ENCODE results near the gene MYBPH.
A peak's percentile ranks its signal among the peaks of the same experiment; 100 is the strongest.

Gene MYBPH

DNA sequence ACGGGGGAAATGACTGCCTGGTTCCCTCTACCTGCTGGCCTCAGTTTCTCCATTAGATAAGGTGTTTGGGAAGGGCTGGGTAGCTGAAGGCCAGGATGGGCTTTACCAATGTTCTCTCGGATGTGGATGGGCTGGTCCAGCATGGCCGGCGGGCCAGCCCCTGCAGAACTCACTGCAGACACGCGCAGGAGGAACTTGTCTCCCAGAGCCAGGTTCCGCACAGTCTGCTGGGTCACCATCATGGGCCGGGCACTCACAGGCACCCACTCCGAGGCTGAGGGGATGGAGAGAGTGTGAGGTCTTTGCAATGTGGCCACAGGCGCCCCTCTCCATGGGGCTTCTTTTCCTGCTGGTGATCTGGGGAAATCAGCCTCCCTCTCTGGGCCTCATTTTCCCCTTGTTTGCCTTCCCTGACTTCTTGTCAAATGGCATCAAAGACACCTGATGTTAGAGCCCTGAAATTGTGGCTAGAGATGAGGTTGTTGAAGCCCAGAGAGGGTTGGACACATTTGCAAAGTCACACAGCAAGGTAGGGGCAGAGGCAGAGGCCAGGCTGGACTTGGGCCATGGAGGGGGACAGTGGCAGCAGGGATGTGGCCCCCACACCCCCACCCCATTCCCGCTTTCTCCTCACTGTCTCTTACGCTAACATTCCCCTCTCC lies 1.2 kb downstream of the MYBPH start:
- TF ChIP-seq PPARA (CRISPR knock-in tag; IDR thresholded peaks at IDR 0.05; ENCODE audit: borderline replicate concordance), result no peak
- no peak for ATAC-seq

DNA sequence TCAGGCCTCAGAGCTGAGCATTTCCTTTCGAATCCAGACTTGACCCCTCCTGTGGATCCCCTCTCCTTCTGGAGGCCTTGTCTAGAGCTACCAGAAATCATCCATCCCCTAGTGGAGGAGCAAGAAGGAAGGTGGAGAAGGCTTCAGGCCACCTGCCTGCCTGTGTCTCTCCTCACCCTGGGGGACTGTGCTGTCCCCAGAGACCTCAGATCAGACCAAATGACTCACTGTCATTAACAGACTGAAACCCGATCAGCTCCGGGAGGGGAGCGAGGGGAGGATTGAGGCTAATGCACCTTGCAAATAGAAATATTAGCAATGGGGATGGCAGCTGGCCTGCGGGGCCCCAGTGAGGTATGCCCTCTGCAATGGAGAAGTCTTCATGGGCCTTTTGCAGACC lies 2.1 kb downstream of the MYBPH start:
- TF ChIP-seq ARNTL (CRISPR knock-in tag; IDR thresholded peaks at IDR 0.05; ENCODE audit: borderline replicate concordance, low read depth), result no peak
- no peak for ATAC-seq

DNA sequence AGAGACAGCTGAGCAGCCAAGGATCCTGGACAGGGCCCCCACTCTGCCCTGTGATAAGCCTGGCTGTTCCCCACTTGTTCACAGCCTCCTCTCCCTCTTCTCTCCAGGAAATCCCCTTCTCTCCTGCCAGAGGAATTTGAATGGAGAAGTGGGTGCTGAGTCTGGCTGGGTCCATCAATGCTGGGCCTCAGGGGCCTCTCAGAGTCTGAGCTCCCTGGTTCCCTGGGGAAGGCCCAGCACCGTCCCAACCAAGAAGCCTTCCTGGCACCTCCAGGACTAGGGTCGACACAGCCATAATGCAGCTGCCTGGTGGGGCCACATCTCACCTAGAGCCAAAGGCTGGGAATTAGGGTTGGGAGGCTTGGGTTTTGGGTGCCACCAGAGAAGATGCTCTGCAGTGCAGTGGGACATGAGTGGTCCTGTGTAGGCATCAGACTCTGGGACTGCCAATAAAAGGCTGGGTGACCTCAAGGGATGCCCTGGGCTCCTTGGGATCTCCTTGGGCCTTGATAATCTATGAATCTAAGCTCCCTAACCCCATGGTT lies 2.5 kb downstream of the MYBPH start:
- ATAC-seq, result no peak
- no peak for TF ChIP-seq PPARA (CRISPR knock-in tag; IDR thresholded peaks at IDR 0.05; ENCODE audit: borderline replicate concordance)
- TF ChIP-seq, protein P1, sequence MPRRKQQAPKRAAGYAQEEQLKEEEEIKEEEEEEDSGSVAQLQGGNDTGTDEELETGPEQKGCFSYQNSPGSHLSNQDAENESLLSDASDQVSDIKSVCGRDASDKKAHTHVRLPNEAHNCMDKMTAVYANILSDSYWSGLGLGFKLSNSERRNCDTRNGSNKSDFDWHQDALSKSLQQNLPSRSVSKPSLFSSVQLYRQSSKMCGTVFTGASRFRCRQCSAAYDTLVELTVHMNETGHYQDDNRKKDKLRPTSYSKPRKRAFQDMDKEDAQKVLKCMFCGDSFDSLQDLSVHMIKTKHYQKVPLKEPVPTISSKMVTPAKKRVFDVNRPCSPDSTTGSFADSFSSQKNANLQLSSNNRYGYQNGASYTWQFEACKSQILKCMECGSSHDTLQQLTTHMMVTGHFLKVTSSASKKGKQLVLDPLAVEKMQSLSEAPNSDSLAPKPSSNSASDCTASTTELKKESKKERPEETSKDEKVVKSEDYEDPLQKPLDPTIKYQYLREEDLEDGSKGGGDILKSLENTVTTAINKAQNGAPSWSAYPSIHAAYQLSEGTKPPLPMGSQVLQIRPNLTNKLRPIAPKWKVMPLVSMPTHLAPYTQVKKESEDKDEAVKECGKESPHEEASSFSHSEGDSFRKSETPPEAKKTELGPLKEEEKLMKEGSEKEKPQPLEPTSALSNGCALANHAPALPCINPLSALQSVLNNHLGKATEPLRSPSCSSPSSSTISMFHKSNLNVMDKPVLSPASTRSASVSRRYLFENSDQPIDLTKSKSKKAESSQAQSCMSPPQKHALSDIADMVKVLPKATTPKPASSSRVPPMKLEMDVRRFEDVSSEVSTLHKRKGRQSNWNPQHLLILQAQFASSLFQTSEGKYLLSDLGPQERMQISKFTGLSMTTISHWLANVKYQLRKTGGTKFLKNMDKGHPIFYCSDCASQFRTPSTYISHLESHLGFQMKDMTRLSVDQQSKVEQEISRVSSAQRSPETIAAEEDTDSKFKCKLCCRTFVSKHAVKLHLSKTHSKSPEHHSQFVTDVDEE (CRISPR knock-in tag; IDR thresholded peaks at IDR 0.05), result no peak
- no peak for TF ChIP-seq RARB (CRISPR knock-in tag; IDR thresholded peaks at IDR 0.05)
- no peak for TF ChIP-seq ESRRG (CRISPR knock-in tag; IDR thresholded peaks at IDR 0.05)
- TF ChIP-seq TCF4 (CRISPR knock-in tag; IDR thresholded peaks at IDR 0.05; ENCODE audit: borderline replicate concordance), result no peak
- no peak for TF ChIP-seq ZFP30 (CRISPR knock-in tag; IDR thresholded peaks at IDR 0.05)
- no peak for TF ChIP-seq OSR1 (CRISPR knock-in tag; IDR thresholded peaks at IDR 0.05)
- TF ChIP-seq, protein P2, sequence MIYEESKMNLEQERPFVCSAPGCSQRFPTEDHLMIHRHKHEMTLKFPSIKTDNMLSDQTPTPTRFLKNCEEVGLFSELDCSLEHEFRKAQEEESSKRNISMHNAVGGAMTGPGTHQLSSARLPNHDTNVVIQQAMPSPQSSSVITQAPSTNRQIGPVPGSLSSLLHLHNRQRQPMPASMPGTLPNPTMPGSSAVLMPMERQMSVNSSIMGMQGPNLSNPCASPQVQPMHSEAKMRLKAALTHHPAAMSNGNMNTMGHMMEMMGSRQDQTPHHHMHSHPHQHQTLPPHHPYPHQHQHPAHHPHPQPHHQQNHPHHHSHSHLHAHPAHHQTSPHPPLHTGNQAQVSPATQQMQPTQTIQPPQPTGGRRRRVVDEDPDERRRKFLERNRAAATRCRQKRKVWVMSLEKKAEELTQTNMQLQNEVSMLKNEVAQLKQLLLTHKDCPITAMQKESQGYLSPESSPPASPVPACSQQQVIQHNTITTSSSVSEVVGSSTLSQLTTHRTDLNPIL (CRISPR knock-in tag; IDR thresholded peaks at IDR 0.05; ENCODE audit: low read depth), result no peak
- TF ChIP-seq ZC3H10 (CRISPR knock-in tag; IDR thresholded peaks at IDR 0.05), result no peak
- TF ChIP-seq TOX (CRISPR knock-in tag; IDR thresholded peaks at IDR 0.05; ENCODE audit: borderline replicate concordance), result no peak
- TF ChIP-seq SNAI2 (CRISPR knock-in tag; IDR thresholded peaks at IDR 0.05), result no peak
- no peak for TF ChIP-seq ZNF565 (CRISPR knock-in tag; conservative IDR thresholded peaks at IDR 0.05; ENCODE audit: low read depth)
- TF ChIP-seq CSDC2 (CRISPR knock-in tag; IDR thresholded peaks at IDR 0.05), result no peak
- TF ChIP-seq ZFP3 (CRISPR knock-in tag; IDR thresholded peaks at IDR 0.05), result no peak
- TF ChIP-seq ZNF8 (CRISPR knock-in tag; IDR thresholded peaks at IDR 0.05), result no peak

DNA sequence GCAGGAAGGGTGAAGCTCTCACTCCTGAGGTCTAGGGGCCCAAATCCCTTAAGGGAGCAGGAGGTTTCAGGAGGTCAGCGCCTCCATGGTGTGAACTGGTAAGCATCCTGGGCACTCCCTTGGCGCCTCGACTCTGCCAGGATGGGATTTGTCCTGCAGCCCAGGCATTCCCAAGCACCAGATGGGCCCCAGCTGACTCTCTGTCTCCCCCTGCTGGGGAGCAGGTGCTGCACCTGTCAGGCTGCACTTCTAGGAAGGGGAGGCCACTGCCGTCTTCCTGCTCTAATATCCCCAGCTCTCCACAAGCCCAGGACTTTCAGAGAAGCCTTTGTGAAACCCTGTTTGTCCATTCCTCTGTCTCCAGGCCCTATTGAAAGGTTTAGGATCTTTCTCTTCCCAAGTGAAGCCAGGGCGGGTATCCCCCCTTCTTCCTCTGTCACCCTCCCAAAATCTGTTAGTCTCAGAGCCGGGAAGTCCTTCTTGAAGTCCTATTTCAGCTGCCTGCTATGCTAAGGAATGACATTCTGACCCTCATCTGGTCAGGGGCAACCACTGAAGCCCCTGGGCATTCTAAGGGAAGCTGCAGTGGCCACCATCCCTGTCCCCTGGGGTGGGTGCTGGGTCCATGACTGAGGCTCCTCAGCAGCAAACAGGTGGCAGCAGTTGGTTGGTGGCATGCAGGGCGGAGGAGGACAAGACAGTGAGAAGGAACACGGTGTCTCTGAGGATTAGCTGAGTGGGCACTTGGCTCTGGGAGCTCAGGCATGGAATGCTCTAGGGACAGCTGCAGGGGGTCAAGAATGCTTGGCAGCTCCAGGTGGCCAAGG lies 3.2 kb downstream of the MYBPH start:
- ATAC-seq, result peak; percentile 85
- TF ChIP-seq ARNTL (CRISPR knock-in tag; IDR thresholded peaks at IDR 0.05; ENCODE audit: borderline replicate concordance, low read depth), result no peak
- no peak for TF ChIP-seq ZFP30 (CRISPR knock-in tag; IDR thresholded peaks at IDR 0.05)

DNA sequence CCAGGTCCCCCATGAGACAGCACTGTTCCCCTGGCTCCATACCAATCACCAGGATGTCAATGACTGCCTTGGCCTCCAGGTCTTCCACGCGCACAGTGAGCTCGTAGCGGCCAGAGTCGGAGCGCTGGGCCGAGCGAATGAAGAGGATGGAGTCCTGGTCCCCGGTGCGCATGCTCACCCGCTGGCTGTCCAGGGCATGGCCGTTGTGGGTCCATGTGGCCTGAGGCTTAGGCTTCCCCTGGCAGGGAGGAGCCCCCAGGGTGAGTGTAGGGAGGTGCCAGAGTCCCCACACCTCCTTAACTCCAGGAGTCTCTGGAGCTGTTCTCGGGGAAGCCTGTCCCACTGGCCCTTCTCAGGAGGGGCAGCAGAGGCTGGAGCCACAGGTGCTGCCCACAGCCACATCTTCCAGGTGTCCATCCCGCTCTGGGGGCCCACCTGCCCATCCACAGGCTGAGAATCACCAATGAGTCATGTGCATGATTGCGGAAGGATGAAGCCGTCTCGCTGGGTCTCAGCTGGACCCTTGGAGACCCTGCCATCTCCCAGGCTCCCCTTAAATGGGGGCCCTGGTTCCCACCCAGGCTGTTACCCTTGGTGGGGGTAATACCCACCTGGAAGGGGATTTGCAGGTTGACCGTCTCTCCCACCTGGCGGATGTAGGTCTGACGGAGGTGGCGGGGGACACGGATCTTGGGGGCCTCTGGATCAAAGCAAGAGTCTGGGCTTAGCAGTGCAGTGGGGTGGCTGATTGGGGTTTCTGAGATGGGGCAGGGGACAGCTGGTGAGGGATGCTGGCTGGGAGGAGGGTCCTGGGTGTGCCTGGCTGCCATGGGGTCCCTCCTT lies 4.1 kb downstream of the MYBPH start:
- no peak for TF ChIP-seq ZFP30 (CRISPR knock-in tag; IDR thresholded peaks at IDR 0.05)
- TF ChIP-seq ZNF8 (CRISPR knock-in tag; IDR thresholded peaks at IDR 0.05), result no peak
- TF ChIP-seq ISL1 (CRISPR knock-in tag; IDR thresholded peaks at IDR 0.05), result no peak
- no peak for TF ChIP-seq ZFP3 (CRISPR knock-in tag; IDR thresholded peaks at IDR 0.05)
- no peak for TF ChIP-seq CSDC2 (CRISPR knock-in tag; IDR thresholded peaks at IDR 0.05)
- no peak for TF ChIP-seq ZNF565 (CRISPR knock-in tag; conservative IDR thresholded peaks at IDR 0.05; ENCODE audit: low read depth)
- TF ChIP-seq, protein P2 (CRISPR knock-in tag; IDR thresholded peaks at IDR 0.05; ENCODE audit: low read depth), result no peak
- no peak for TF ChIP-seq RARB (CRISPR knock-in tag; IDR thresholded peaks at IDR 0.05)
- no peak for TF ChIP-seq BACH2 (CRISPR knock-in tag; IDR thresholded peaks at IDR 0.05; ENCODE audit: borderline replicate concordance)
- TF ChIP-seq ARNTL (CRISPR knock-in tag; IDR thresholded peaks at IDR 0.05; ENCODE audit: borderline replicate concordance, low read depth), result no peak
- TF ChIP-seq OSR1 (CRISPR knock-in tag; IDR thresholded peaks at IDR 0.05), result no peak
- TF ChIP-seq, protein P3, sequence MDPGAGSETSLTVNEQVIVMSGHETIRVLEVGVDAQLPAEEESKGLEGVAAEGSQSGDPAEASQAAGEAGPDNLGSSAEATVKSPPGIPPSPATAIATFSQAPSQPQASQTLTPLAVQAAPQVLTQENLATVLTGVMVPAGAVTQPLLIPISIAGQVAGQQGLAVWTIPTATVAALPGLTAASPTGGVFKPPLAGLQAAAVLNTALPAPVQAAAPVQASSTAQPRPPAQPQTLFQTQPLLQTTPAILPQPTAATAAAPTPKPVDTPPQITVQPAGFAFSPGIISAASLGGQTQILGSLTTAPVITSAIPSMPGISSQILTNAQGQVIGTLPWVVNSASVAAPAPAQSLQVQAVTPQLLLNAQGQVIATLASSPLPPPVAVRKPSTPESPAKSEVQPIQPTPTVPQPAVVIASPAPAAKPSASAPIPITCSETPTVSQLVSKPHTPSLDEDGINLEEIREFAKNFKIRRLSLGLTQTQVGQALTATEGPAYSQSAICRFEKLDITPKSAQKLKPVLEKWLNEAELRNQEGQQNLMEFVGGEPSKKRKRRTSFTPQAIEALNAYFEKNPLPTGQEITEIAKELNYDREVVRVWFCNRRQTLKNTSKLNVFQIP (CRISPR knock-in tag; IDR thresholded peaks at IDR 0.05; ENCODE audit: borderline replicate concordance, low read depth), result no peak
- no peak for ATAC-seq
